ENCODE measurements around the gene NODAL. TPM values are rescaled to one million over a fixed set of nuclear protein-coding genes. Genes with fewer than 3 reads are reported as not detected.

NODAL gene
- total RNA-seq, 1 experiment from 2014 or later, result not detected

- Histone ChIP-seq H4K20me1 (ENCODE audit: insufficient read depth) (no peaks in the 10 kb centered on the region), H3K4me2 (no peak overlapping the region), H3K9me3 (ENCODE audit: insufficient read depth, low read depth) (no peaks in the 10 kb centered on the region), H3K27ac (no peak overlapping the region), H3K9me2 (ENCODE audit: insufficient read depth) (no peaks in the 10 kb centered on the region), H3K4me3 (no peak overlapping the region), H3F3A (ENCODE audit: insufficient read depth, low read depth) (peaks cover 6% of the 10 kb centered on the region), H3K27me3 (ENCODE audit: insufficient read depth, low read depth) (peaks cover 16% of the 10 kb centered on the region; the same call in 1 of the 2 replicates), H3K36me3 (ENCODE audit: low read depth) (no peaks in the 10 kb centered on the region), H3K4me1 (replicated peaks; ENCODE audit: insufficient read depth) (peaks cover 14% of the 10 kb centered on the region; the same call in 1 of the 2 replicates), H2AFZ (no peak overlapping the region), H3K79me2 (ENCODE audit: low read depth) (no peaks in the 10 kb centered on the region)
- ChIA-PET CTCF (interaction anchor here (0.5 to 0.6 kb wide), 3 partner anchors 71 to 747 kb away, joined by 3 to 14 read pairs (median 5); no protein-coding TSS in a partner anchor), POLR2A (ENCODE audit: unreplicated experiment) (no interaction called here)
- no peak for TF ChIP-seq EZH2 (IDR thresholded peaks at IDR 0.05; ENCODE audit: low read depth)
- TF ChIP-seq CTCF (conservative IDR thresholded peaks at IDR 0.05), result no peak
- BruUV-seq (replicated peaks), result no TSS peak
- DNase-seq, result no peak
- intact Hi-C loops (cut with micrococcal nuclease; ENCODE audit: unreplicated experiment), result loop anchor here (5.0 kb wide), 2 partner anchors 357 to 827 kb away; partner anchors contain the start of gene SGPL1
These were observed 18.5 kb upstream of the NODAL start for GRCh38 chr10:70459774-70460490.

GRCh38 chr10:70459061-70459773 is 17.7 kb upstream of the NODAL start:
- TF ChIP-seq EZH2 (IDR thresholded peaks at IDR 0.05; ENCODE audit: low read depth), result no peak
- no peak for TF ChIP-seq CTCF (conservative IDR thresholded peaks at IDR 0.05)
- intact Hi-C loops (cut with micrococcal nuclease; ENCODE audit: unreplicated experiment), result no loop called here
- no peaks in the 10 kb centered on the region for H4K20me1 ChIP-seq (ENCODE audit: insufficient read depth)
- H3K27ac ChIP-seq, result no peak overlapping the region
- no TSS peak for BruUV-seq (replicated peaks)
- CTCF ChIA-PET, result interaction anchor here (0.5 to 0.7 kb wide), 3 partner anchors 70 to 973 kb away, joined by 3 to 14 read pairs (median 5); no protein-coding TSS in a partner anchor
- H3F3A ChIP-seq (ENCODE audit: insufficient read depth, low read depth), result peaks cover 6% of the 10 kb centered on the region
- H3K27me3 ChIP-seq (ENCODE audit: insufficient read depth, low read depth), result peaks cover 16% of the 10 kb centered on the region; the same call in 1 of the 2 replicates
- POLR2A ChIA-PET (ENCODE audit: unreplicated experiment), result no interaction called here
- no peak overlapping the region for H3K4me3 ChIP-seq
- no peak overlapping the region for H3K4me2 ChIP-seq
- peaks cover 14% of the 10 kb centered on the region; the same call in 1 of the 2 replicates for H3K4me1 ChIP-seq (replicated peaks; ENCODE audit: insufficient read depth)
- no peaks in the 10 kb centered on the region for H3K9me3 ChIP-seq (ENCODE audit: insufficient read depth, low read depth)
- no peak overlapping the region for H2AFZ ChIP-seq
- no peak for DNase-seq
- no peaks in the 10 kb centered on the region for H3K36me3 ChIP-seq (ENCODE audit: low read depth)
- no peaks in the 10 kb centered on the region for H3K79me2 ChIP-seq (ENCODE audit: low read depth)
- H3K9me2 ChIP-seq (ENCODE audit: insufficient read depth), result no peaks in the 10 kb centered on the region

GRCh38 chr10:70458329-70459060 is 17.0 kb upstream of the NODAL start:
- Histone ChIP-seq H3K4me3 (peak overlapping the region; percentile 38; the same call in 1 of the 2 replicates), H3K27me3 (ENCODE audit: insufficient read depth, low read depth) (peaks cover 16% of the 10 kb centered on the region; the same call in 1 of the 2 replicates), H3F3A (ENCODE audit: insufficient read depth, low read depth) (peaks cover 6% of the 10 kb centered on the region), H3K36me3 (ENCODE audit: low read depth) (no peaks in the 10 kb centered on the region), H3K27ac (no peak overlapping the region), H3K79me2 (ENCODE audit: low read depth) (no peaks in the 10 kb centered on the region), H2AFZ (no peak overlapping the region), H4K20me1 (ENCODE audit: insufficient read depth) (no peaks in the 10 kb centered on the region), H3K4me2 (peak overlapping the region; percentile 76), H3K9me2 (ENCODE audit: insufficient read depth) (no peaks in the 10 kb centered on the region), H3K9me3 (ENCODE audit: insufficient read depth, low read depth) (no peaks in the 10 kb centered on the region), H3K4me1 (replicated peaks; ENCODE audit: insufficient read depth) (peaks cover 14% of the 10 kb centered on the region; the same call in 1 of the 2 replicates)
- CTCF ChIA-PET, result interaction anchor here (0.7 kb wide), 2 partner anchors 34 to 974 kb away, joined by 3 to 4 read pairs; no protein-coding TSS in a partner anchor
- intact Hi-C loops (cut with micrococcal nuclease; ENCODE audit: unreplicated experiment), result no loop called here
- BruUV-seq (replicated peaks), result no TSS peak
- TF ChIP-seq CTCF (conservative IDR thresholded peaks at IDR 0.05) (no peak), EZH2 (IDR thresholded peaks at IDR 0.05; ENCODE audit: low read depth) (no peak)
- POLR2A ChIA-PET (ENCODE audit: unreplicated experiment), result no interaction called here
- peak; percentile 62 to 82 for DNase-seq
